ENCODE measurements around the gene LMOD3.

LMOD3 gene

DNA sequence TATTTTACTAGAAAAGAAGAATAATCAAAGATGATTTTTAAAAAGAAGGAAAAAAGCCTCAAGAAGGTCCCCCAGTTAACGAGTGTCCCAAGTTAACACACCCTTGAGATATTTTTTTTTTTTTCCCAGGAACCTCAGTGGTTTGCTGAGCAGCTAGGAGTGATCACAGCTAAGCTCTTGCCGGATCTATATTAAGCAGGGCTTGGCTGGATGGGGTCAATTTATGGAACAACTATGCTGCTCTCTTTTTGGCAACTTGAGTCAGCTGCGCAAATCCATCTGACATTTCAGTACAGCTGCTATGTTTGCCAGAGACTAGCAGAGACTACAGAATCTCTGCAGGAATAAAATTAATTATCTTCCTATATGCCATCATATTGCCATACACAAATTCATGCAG is at the start of gene LMOD3:
Gene LMOD3, minus strand, starts transcription at position 193 of the 400 bp plus-strand sequence. CDS start 209 bp downstream, outside the sequence.
- no peak for DNase-seq

- DNase-seq, result no peak
Observed at GRCh38 chr3:69172058-69172457, 49.7 kb upstream of the LMOD3 start.

DNA sequence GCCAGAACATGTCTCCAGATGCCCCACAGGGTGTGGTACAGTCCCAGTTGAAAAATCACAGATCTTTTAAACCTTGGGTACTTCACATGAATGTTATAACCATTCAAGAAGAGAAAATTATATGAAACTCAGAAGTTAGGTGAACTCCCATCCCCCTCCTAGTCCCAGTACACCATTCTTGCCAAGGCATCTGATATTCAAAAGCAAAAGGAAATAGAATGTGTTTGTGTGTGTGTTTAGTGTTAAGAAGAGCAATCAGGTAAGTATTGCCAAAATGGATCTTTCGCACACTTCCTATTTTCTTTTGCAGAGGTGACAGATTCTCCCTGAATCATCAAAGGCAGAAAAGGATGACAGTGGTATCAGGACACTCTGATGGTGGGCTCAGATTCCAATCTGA is 44.1 kb upstream of the LMOD3 start:
- no peak for DNase-seq

DNA sequence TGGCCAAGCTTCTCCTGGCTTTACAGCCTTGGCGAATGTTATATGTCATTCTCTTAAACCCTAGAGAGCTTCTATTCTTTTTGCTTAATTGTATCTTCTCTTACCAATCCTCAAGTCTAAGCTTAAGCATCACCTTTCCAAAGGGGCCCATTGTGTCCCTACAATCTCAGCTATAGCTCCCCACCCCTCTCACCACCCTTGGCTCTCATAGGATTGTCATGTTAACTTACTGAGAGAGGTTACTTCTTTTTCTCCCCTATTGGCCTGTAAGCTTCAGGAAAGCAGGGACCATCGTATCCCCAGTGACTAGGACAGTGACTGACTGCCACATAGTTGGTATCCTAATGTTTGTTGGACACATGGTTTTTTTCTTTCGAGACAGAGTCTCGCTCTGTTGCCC is 43.3 kb upstream of the LMOD3 start:
- DNase-seq, result no peak

- no peak for DNase-seq
Observed at GRCh38 chr3:69164296-69164695, 41.9 kb upstream of the LMOD3 start.

DNA sequence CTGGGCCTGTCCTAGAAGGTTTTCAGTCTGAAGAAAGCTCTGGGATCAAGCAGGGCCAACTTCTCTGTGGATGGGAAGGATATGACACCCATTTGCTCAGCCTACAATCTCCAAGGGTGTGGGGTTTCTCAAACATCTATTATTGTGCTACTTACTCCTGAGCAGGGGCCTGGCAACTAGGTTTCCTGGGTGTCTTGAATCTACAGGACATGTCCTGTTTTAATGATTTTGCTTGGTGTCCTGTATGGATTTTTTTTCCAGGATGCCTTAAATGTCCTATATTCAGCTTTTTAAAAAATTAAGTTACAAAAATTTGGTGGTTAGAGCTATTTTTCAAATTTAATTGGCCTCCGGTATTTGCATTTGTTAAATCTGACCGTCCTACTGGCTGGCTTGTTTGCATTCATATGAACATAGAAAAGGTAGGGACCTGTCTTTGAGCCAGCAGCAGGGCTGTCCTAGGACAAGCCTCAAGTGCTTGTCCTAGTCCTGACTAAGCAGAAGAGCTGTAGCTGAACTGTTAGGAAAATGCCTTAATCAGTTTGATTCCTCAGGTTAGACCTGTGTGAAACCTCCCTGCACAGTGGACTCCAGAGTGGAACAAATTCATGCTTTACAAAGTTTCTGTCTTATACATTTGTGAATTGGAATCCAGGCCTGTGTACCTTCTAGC is 40.0 kb upstream of the LMOD3 start:
- DNase-seq, result no peak

DNA sequence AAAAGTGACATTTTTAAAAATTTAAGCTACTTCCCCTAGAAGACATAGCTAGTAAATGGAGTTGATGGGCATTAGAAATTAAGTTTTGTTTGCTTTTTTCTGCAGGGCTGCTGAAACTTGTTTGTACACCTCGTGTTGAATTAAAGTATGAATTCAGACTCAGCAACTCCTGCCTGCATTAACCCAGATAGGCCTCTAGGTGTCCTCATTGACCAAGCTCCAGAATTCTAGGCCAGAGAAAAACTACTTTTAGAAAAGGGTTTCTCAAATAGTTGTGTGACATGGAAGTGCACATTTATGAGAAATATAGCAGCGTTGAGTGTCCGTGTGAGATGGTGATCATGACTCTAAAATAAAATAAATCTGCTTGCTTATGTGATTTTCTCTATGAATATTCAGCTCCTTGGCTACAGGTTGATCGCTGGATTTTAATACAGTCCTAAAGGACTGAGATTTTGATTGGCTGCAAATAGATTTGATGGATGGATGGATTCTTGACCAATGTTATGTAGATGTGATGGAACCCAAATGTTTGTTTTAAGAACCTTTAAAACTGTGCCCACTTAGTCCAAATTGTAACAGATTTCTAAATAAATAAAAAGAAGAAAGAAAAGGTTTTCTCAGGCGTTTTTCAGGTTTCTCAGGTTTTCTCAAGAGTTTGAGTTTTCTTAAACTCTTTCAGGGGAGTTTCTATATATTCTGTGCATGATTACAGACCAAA is 39.4 kb upstream of the LMOD3 start:
- DNase-seq, result peak; percentile 42

DNA sequence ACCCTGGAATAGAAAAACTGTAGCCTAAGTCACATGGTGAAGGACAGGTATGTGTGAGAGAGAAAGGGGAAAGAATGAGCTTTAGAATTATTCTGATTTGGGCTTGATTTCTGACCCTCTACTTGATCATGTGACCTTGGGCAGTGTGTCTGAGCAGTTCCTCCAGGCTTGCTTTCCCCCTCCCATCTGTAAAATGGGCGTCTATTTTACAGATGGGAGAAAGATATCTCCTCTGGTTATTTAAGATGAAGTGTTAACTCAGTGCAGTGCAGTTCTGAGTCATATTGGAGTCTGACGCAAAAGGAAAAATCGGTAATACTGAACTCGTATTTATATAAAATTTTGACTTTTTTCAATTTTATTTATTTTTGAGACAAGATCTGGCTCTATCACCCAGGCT is 38.1 kb upstream of the LMOD3 start:
- DNase-seq, result no peak

- DNase-seq, result no peak
Observed at GRCh38 chr3:69160107-69160506, 37.7 kb upstream of the LMOD3 start.

DNA sequence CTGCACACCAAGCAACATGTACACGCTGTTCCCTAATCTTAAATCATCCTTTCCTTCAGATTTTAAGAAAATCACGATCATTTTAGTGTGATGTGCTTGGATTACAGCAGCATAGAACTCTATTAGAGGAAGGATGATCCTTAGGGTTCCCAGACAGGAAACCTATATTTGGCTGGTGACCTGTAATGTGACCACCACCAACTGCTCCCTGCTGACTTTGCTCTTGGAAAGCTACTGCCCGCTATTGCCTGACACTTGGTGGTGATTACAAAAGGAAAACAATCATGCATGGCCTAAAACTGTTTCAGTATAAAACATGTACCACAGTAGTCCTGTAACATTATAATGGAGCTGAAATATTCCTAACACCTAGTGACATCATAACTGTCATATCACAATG is 27.2 kb upstream of the LMOD3 start:
- DNase-seq, result no peak

DNA sequence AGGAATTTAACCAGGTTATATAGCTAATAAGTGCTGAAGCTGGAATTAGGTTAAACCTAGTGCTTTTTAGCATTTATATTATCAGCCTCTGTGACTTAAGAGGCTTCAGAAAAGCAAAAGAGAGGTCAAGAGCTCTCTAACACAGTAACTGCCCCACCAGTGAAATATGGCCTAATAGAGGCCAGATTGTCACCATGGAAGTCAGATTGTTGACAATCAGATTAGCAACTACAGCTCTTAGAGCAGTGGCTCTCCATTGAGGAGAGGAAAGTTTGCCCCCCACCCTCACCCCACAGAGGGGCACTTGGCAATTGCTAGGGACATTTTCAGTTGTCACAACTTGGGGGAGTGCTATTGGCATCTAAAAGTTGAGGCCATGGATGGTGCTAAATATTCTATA is 23.3 kb upstream of the LMOD3 start:
- DNase-seq, result no peak

DNA sequence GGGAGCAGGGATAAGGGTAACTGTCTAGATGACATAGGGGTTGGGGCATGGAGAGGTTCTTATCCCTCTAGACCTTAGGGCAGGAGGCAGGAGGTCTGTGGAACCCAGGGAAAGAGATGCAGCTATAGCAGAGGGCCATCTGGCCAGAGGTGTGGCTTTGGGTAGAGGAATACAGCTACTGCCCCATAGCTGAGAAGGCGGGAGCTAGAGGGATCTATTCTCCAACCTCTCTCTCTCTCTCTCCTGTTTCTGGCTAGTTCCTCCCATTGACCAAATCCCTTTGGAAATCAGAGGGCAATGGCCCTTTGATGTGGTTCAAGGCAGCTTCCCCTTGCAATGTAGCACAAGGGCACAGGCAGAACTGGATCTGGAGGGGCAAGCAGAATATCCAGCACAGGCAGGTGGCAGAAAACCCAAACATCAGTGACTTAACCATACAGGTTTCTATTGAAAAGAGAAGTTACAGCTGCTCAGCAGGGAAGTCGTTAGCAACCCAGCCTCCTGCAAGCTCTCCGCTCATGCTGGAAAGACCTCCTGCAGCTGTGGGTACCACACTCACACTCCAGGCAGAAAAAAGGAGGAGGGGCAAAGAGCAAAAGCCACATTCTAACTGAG is 22.3 kb upstream of the LMOD3 start:
- peak; percentile 3 for DNase-seq

DNA sequence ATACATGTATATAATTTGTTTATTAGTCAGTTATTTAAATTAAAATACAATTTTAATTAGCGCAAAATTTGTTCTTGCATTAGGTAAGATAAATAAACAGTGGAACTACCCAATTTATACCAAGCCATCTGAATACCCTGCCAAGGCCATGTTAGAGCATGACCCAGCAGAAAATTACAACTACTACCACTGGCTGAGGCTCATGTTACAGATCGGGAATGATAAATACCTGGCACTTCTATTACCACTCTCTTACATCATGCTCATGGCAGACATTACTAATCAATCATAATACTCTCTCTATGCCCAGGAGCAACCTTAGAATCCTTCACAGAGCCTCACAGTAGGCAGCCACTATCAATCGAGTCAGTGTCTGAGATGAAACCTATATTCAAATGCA is 21.2 kb upstream of the LMOD3 start:
- DNase-seq, result peak; percentile 40

GRCh38 chr3:69142797-69143454 is 20.5 kb upstream of the LMOD3 start:
- no peak for DNase-seq

GRCh38 chr3:69142090-69142489 is 19.7 kb upstream of the LMOD3 start:
- DNase-seq, result no peak

DNA sequence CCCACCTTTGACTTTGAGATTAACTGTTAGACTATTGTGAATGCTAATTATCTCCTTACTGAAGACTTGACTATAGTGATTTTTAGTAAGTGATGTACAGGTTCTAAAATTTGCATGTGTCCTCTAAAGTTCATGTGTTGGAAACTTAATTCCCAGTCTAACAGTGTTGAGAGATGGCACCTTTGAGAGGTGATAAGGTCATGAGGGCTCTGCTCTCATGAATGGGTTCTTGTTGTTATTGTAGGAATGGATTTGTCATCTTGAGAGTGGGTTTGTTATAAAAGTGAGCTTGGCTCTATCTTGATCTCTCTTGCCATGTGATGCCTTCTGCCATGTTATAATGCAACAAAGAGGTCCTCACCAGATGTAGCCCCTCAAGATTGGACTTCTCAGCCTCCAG is 18.9 kb upstream of the LMOD3 start:
- DNase-seq, result no peak

DNA sequence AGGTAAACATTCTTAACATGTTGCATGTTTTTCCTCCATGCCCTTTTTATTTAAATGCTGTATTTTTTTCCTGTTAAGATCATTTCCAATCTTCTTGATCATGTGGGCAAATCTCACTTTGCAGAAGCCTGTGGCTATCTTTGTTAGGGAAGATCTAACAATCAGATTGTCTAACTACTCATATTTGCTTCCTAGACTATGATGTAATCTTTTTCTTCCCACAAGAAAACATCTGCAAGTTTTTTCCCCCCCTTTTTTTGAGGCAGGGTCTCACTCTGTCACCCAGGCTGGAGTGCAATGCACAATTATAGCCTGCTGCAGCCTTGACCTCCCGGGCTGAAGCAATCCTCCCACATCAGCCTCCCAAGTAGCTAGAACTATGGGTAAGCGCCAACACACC is 15.0 kb upstream of the LMOD3 start:
- no peak for DNase-seq

GRCh38 chr3:69137005-69137404 is 14.6 kb upstream of the LMOD3 start:
- no peak for DNase-seq

- no peak for DNase-seq
Observed at GRCh38 chr3:69130689-69131088, 8.3 kb upstream of the LMOD3 start.

GRCh38 chr3:69129531-69129930 is 7.1 kb upstream of the LMOD3 start:
- DNase-seq, result no peak

- DNase-seq, result no peak
Observed at GRCh38 chr3:69128509-69128908, 6.1 kb upstream of the LMOD3 start.

DNA sequence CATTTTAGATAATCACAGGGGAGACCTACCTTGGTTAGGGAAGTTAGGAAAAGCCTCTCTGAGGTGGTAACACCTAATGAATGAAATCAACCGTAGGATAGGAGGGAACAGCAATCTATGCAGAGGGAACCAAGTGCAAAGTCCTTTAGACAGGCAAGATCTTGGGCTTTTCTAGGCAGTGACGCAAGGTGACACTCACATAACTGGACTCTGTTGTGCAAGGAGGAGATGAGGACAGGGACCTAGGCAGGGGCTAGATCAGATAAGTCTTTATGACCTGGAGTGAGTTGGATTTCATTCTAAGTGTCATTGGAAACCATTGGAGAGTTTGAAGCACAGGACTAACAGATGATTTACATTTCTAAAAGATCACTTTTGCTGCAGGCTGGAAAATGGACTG is 4.6 kb upstream of the LMOD3 start:
- DNase-seq, result no peak

DNA sequence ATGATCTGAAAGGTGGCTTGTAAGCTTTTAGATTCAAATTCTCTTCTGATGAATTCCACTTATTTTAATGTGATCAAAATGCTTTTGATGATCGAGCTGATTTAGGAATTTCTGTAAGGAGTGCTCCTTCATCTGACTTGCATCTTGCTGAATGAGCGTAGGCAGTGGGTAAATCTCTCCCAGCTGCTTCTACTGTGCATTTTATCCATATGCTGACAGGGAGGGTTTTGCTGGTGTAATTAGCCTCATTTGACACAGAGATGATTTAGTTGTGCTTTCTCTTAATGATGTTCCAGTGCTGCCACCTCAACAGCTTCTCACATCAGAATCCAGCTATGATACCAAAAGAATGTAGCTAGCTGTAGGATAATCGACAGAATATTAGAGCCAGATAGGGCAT is 3.8 kb upstream of the LMOD3 start:
- DNase-seq, result no peak

DNA sequence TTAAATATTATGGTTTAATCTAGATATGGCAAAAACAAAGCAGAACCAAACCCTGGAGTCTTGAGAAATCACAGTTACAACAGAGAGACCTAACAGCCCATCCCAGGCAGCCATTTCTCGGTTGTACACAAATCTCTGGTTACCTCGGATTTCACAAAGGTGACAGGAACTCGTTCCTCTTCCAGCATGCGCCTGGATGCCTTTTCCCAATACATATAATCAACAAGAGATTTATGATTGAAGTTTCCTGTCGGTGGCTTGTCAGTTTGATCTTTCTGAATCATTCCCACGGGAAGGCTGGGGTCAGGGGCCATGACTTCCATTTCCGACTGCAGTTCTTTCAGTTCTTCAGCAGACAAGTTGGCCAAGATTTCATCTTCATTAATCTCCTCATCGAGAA is 445 bp downstream of the LMOD3 start:
- DNase-seq, result no peak

Data from DMS53 (cell line).